GM12878 (cell line): Measurements from ENCODE around the gene MALRD1. TPM values are rescaled to one million over a fixed set of nuclear protein-coding genes. Genes with fewer than 3 reads are reported as not detected.

Experiments
- ATAC-seq: fragments of 200-7000 bp; cut with Tn5 transposase; 3 replicates; pipeline ENCODE4 v1.9.1; 2020; ENCODE audit warnings: mild to moderate bottlenecking, moderate library complexity
- BruUV-seq: library from RNA; stranded (reverse); fragments of 400-500 nt; replicated peaks from 2 replicates; lab custom pipeline; 2021; lab: Mats Ljungman, UMichigan
- CTCF ChIA-PET: fragments of 300-600 bp; sonication (Branson Sonifier 250); formaldehyde crosslinking; extraction: SDS; loops from one replicate; lab custom pipeline; 2021; ENCODE audit warnings: inconsistent platforms; lab: Yijun Ruan, JAX
- POLR2A ChIA-PET: fragments of 350-600 bp; formaldehyde crosslinking; extraction: SDS; loops from one replicate; lab custom pipeline; 2021; ENCODE audit warnings: inconsistent platforms; lab: Charles Lee
- RAD21 ChIA-PET: fragments of 300-600 bp; sonication (Branson Sonifier 250); formaldehyde crosslinking; loops from one replicate; lab custom pipeline; 2023; ENCODE audit warnings: antibody characterized with exemption; ENCODE audit not compliant: unreplicated experiment; lab: Charles Lee
- SMC1A ChIA-PET: fragments of 300-600 bp; sonication (Branson Sonifier 250); formaldehyde crosslinking; loops from one replicate; lab custom pipeline; 2023; ENCODE audit not compliant: unreplicated experiment, uncharacterized antibody; lab: Charles Lee
- DNase-seq: peaks from one replicate; pipeline ENCODE4 v3.0.0-alpha.2; 2011; ENCODE audit warnings: low read depth, low spot score
- FAIRE-seq: peaks from 3 replicates; lab custom pipeline; 2011; peaks lifted over from hg19 to GRCh38; lab: Jason Lieb, UNC
- H2AFZ ChIP-seq: 2 replicates; pipeline ENCODE4 v1.6.0; 2011; ENCODE audit warnings: low read depth, low read length, control low read depth; ENCODE audit not compliant: control insufficient read depth
- H3K27ac ChIP-seq: 2 replicates; pipeline ENCODE4 v1.5.1; 2011; ENCODE audit warnings: control low read depth; ENCODE audit not compliant: control insufficient read depth, insufficient read depth
- H3K27me3 ChIP-seq, 2 experiments: replicated peaks in 1 of 2; 2 replicates each; pipeline versions ENCODE4 v1.6.0 to v1.6.1; 2011; ENCODE audit warnings: low read length in 1 of 2; ENCODE audit not compliant: control insufficient read depth in 2 of 2, insufficient read depth in 2 of 2
- H3K36me3 ChIP-seq, 2 experiments: 2 replicates each; pipeline ENCODE4 v1.5.1; 2011; ENCODE audit warnings: low read length in 1 of 2; ENCODE audit not compliant: control insufficient read depth in 2 of 2, insufficient read depth in 2 of 2
- H3K4me1 ChIP-seq: 2 replicates; pipeline ENCODE4 v1.6.1; 2011; ENCODE audit warnings: mild to moderate bottlenecking, low read length, moderate library complexity, mixed read lengths; ENCODE audit not compliant: control insufficient read depth, insufficient read depth
- H3K4me2 ChIP-seq: 2 replicates; pipeline ENCODE4 v1.6.0; 2011; ENCODE audit warnings: control low read depth; ENCODE audit not compliant: control insufficient read depth, insufficient read depth
- H3K4me3 ChIP-seq: fragments of 200-600 bp; sonication (generic); 2 replicates; pipeline ENCODE4 v1.5.1; 2016
- H3K79me2 ChIP-seq: 2 replicates; pipeline ENCODE4 v1.6.0; 2011; ENCODE audit warnings: low read length; ENCODE audit not compliant: control insufficient read depth, insufficient read depth
- H3K9ac ChIP-seq: 2 replicates; pipeline ENCODE4 v1.8.0; 2011; ENCODE audit warnings: low read length, control low read depth, mixed read lengths; ENCODE audit not compliant: control insufficient read depth, insufficient read depth
- H3K9me3 ChIP-seq: replicated peaks from 3 replicates; pipeline ENCODE4 v1.5.1; 2011; ENCODE audit warnings: mild to moderate bottlenecking, low read length; ENCODE audit not compliant: control insufficient read depth, insufficient read depth
- H4K20me1 ChIP-seq: 2 replicates; pipeline ENCODE4 v1.6.0; 2011; ENCODE audit not compliant: control insufficient read depth, insufficient read depth
- BCL11A ChIP-seq: IDR thresholded peaks from 2 replicates; pipeline ENCODE4 v1.6.1; 2011; ENCODE audit warnings: low read depth, low read length
- DPF2 ChIP-seq: fragments of 450-650 bp; IDR thresholded peaks from 2 replicates; pipeline ENCODE4 v1.6.1; 2017; ENCODE audit warnings: mild to moderate bottlenecking
- FOS ChIP-seq: IDR thresholded peaks from 3 replicates; pipeline ENCODE4 v1.6.1; 2011; ENCODE audit warnings: borderline replicate concordance; ENCODE audit not compliant: insufficient read length; ENCODE audit errors: extremely low read depth
- MXI1 ChIP-seq: fragments of 150-350 bp; IDR thresholded peaks from 2 replicates; pipeline ENCODE4 v1.6.1; 2011; ENCODE audit warnings: low read depth, mild to moderate bottlenecking, inconsistent platforms, low read length, improper control_type of control experiment
- NR2F1 ChIP-seq: fragments of 450-650 bp; conservative IDR thresholded peaks from 2 replicates; pipeline ENCODE4 v1.6.1; 2017; ENCODE audit warnings: mild to moderate bottlenecking
- RFX5 ChIP-seq: IDR thresholded peaks from 2 replicates; pipeline ENCODE4 v1.6.1; 2011; ENCODE audit warnings: low read depth, low read length, improper control_type of control experiment
- SREBF1 ChIP-seq: IDR thresholded peaks from 2 replicates; pipeline ENCODE4 v1.6.1; 2012; ENCODE audit warnings: mild to moderate bottlenecking, low read length
- TCF7 ChIP-seq: IDR thresholded peaks from 2 replicates; pipeline ENCODE4 v1.6.1; 2014; ENCODE audit warnings: antibody characterized with exemption, borderline replicate concordance
- YY1 ChIP-seq: IDR thresholded peaks from 2 replicates; pipeline ENCODE4 v1.6.1; 2011; ENCODE audit warnings: low read depth, mild to moderate bottlenecking, low read length
- ZZZ3 ChIP-seq: IDR thresholded peaks from 2 replicates; pipeline ENCODE4 v1.6.1; 2011; ENCODE audit warnings: low read depth; ENCODE audit not compliant: control insufficient read depth, insufficient read length
- WGBS: methylation state at CpG from one replicate; pipeline ENCODE4 v1.1.6; 2016; ENCODE audit warnings: low lambda C conversion rate; ENCODE audit not compliant: insufficient replicate concordance, insufficient coverage; ENCODE audit errors: missing lambda C conversion rate; 5-methylcytosine and 5-hydroxymethylcytosine counted together
- in situ Hi-C: fragments of 300-500 bp; cut with MboI; formaldehyde crosslinking; loops from 9 replicates; pipeline ENCODE4 v1.14.3; 2018; ENCODE audit warnings: mixed read lengths
- intact Hi-C: fragments of 100-400 bp; cut with micrococcal nuclease; formaldehyde crosslinking; loops from one replicate; pipeline ENCODE4 v1.14.2; 2022; ENCODE audit not compliant: unreplicated experiment
- polyA plus RNA-seq, 11 experiments: library from polyadenylated mRNA; depleted of rRNA in 4 of 11; unstranded in 6 of 11; stranded (reverse) in 5 of 11; fragments of >200 nt; fragmentation: Nextera tagmentation in 4 of 11; fragmentation: Illumina TruSeq in 1 of 11; extraction: Ambion mirVana in 4 of 11; extraction: Trizol in 1 of 11; gene quantifications; 1 replicate in 1 of 11; 2 replicates in 10 of 11; pipeline versions ENCODE4 v1.2.1 to v1.2.3, GENCODE V29; 2011 to 2016; ENCODE audit warnings: inconsistent platforms in 2 of 11, missing spikeins in 2 of 11, low read depth in 1 of 11
- total RNA-seq, 4 experiments: library from RNA; depleted of rRNA in 3 of 4; stranded (reverse); fragments of >200 nt in 3 of 4; fragmentation: Illumina TruSeq in 1 of 4; extraction: Trizol in 1 of 4; gene quantifications; 2 replicates each; pipeline versions ENCODE4 v1.2.1 to v1.2.3, GENCODE V29; 2013 to 2021
- TF ChIP-seq, protein P1 (sequence below): fragments of 450-650 bp; IDR thresholded peaks from 2 replicates; pipeline ENCODE4 v1.6.1; 2017; ENCODE audit warnings: antibody characterized with exemption, mild to moderate bottlenecking, moderate library complexity
- TF ChIP-seq, protein P2 (sequence below), 3 experiments: IDR thresholded peaks in 2 of 3; conservative IDR thresholded peaks in 1 of 3; 2 replicates each; pipeline ENCODE4 v1.5.1; 2011; ENCODE audit warnings: low read depth in 3 of 3, low read length in 3 of 3, mild to moderate bottlenecking in 3 of 3, control low read depth in 2 of 3, moderate library complexity in 2 of 3, inconsistent platforms in 1 of 3, mixed read lengths in 1 of 3; ENCODE audit not compliant: control insufficient read depth in 2 of 3, insufficient read depth in 1 of 3; ENCODE audit errors: extremely low read depth in 1 of 3
- TF ChIP-seq, protein P3 (sequence below): IDR thresholded peaks from 2 replicates; pipeline ENCODE4 v1.6.1; 2011; ENCODE audit warnings: low read depth, mild to moderate bottlenecking, low read length, moderate library complexity, borderline replicate concordance; ENCODE audit errors: extremely low read depth
- TF ChIP-seq, protein P4 (sequence below): fragments of 450-650 bp; IDR thresholded peaks from 2 replicates; pipeline ENCODE4 v1.6.1; 2016; ENCODE audit warnings: mild to moderate bottlenecking

Gene MALRD1
- total and polyA plus RNA-seq, 10 of the 15 experiments (the other 5 are each of a cell fraction or from before 2014, with no cell fraction given): 0.12 to 6.6 (median 0.26) TPM; not detected in 2

GRCh38 chr10:19071946-19072345, 23.3 kb downstream of the MALRD1 start:
- POLR2A ChIA-PET: no interaction called here

More at GRCh38 chr10:19071946-19072345, 23.3 kb downstream of the MALRD1 start:
- ChIA-PET CTCF (interaction anchor here (1.5 kb wide), 1 partner anchor 14 kb away, joined by 6 read pairs; no protein-coding TSS in a partner anchor), SMC1A (interaction anchor here (1.2 kb wide), 1 partner anchor 24 kb away, joined by 4 read pairs; no protein-coding TSS in a partner anchor), RAD21 (no interaction called here)
- Histone ChIP-seq H3K4me1 (no peaks in the 10 kb centered on the region), H3K36me3 (no peaks in the 10 kb centered on the region), H3K4me3 (no peak overlapping the region), H3K9ac (no peak overlapping the region), H3K79me2 (no peaks in the 10 kb centered on the region), H3K4me2 (no peak overlapping the region), H3K27ac (no peak overlapping the region), H3K27me3 (no peaks in the 10 kb centered on the region), H3K9me3 (no peaks in the 10 kb centered on the region), H4K20me1 (no peaks in the 10 kb centered on the region), H2AFZ (no peak overlapping the region)
- WGBS: 64% methylated on average over 7 of the region's 7 CpGs
- DNase-seq (no peak), FAIRE-seq (no peak), ATAC-seq (no peak)
- TF ChIP-seq, protein P1, sequence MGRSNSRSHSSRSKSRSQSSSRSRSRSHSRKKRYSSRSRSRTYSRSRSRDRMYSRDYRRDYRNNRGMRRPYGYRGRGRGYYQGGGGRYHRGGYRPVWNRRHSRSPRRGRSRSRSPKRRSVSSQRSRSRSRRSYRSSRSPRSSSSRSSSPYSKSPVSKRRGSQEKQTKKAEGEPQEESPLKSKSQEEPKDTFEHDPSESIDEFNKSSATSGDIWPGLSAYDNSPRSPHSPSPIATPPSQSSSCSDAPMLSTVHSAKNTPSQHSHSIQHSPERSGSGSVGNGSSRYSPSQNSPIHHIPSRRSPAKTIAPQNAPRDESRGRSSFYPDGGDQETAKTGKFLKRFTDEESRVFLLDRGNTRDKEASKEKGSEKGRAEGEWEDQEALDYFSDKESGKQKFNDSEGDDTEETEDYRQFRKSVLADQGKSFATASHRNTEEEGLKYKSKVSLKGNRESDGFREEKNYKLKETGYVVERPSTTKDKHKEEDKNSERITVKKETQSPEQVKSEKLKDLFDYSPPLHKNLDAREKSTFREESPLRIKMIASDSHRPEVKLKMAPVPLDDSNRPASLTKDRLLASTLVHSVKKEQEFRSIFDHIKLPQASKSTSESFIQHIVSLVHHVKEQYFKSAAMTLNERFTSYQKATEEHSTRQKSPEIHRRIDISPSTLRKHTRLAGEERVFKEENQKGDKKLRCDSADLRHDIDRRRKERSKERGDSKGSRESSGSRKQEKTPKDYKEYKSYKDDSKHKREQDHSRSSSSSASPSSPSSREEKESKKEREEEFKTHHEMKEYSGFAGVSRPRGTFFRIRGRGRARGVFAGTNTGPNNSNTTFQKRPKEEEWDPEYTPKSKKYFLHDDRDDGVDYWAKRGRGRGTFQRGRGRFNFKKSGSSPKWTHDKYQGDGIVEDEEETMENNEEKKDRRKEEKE: no peak
- TF ChIP-seq DPF2: no peak
- TF ChIP-seq SREBF1: no peak
- no peak for TF ChIP-seq NR2F1
- no peak for TF ChIP-seq YY1
- TF ChIP-seq, protein P2, sequence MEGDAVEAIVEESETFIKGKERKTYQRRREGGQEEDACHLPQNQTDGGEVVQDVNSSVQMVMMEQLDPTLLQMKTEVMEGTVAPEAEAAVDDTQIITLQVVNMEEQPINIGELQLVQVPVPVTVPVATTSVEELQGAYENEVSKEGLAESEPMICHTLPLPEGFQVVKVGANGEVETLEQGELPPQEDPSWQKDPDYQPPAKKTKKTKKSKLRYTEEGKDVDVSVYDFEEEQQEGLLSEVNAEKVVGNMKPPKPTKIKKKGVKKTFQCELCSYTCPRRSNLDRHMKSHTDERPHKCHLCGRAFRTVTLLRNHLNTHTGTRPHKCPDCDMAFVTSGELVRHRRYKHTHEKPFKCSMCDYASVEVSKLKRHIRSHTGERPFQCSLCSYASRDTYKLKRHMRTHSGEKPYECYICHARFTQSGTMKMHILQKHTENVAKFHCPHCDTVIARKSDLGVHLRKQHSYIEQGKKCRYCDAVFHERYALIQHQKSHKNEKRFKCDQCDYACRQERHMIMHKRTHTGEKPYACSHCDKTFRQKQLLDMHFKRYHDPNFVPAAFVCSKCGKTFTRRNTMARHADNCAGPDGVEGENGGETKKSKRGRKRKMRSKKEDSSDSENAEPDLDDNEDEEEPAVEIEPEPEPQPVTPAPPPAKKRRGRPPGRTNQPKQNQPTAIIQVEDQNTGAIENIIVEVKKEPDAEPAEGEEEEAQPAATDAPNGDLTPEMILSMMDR (IDR thresholded peaks at IDR 0.05 in 2 of 3, conservative IDR thresholded peaks at IDR 0.05 in 1 of 3; ENCODE audit: control insufficient read depth in 2 of 3, extremely low read depth in 1 of 3, insufficient read depth in 1 of 3, low read depth in 3 of 3, low read length in 3 of 3): no peak
- TF ChIP-seq, protein P3, sequence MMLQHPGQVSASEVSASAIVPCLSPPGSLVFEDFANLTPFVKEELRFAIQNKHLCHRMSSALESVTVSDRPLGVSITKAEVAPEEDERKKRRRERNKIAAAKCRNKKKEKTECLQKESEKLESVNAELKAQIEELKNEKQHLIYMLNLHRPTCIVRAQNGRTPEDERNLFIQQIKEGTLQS: no peak
- TF ChIP-seq ZZZ3: no peak
- no peak for TF ChIP-seq RFX5
- no peak for TF ChIP-seq BCL11A
- TF ChIP-seq TCF7: no peak
- TF ChIP-seq, protein P4, sequence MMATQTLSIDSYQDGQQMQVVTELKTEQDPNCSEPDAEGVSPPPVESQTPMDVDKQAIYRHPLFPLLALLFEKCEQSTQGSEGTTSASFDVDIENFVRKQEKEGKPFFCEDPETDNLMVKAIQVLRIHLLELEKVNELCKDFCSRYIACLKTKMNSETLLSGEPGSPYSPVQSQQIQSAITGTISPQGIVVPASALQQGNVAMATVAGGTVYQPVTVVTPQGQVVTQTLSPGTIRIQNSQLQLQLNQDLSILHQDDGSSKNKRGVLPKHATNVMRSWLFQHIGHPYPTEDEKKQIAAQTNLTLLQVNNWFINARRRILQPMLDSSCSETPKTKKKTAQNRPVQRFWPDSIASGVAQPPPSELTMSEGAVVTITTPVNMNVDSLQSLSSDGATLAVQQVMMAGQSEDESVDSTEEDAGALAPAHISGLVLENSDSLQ: no peak
- TF ChIP-seq FOS: no peak
- no peak for TF ChIP-seq MXI1
- intact Hi-C loops: no loop called here
- in situ Hi-C loops: no loop called here
- BruUV-seq: no TSS peak
